ENCODE results near the gene CFAP70.

GRCh38 chr10:73207883-73208282 is 150.8 kb downstream of the CFAP70 start:
- TF ChIP-seq CTCF (IDR thresholded peaks at IDR 0.05): no peak
- TF ChIP-seq SIN3A (IDR thresholded peaks at IDR 0.05; ENCODE audit: borderline replicate concordance, insufficient read depth, low read depth, low read length): no peak
- TF ChIP-seq TCF7L2 (IDR thresholded peaks at IDR 0.05; ENCODE audit: low read depth, low read length): no peak
- no peak for TF ChIP-seq POLR2AphosphoS5 (IDR thresholded peaks at IDR 0.05; ENCODE audit: low read depth, low read length)

Data from Panc1 (cell line).